ENCODE measurements around the gene ASPG.

ASPG gene

DNA sequence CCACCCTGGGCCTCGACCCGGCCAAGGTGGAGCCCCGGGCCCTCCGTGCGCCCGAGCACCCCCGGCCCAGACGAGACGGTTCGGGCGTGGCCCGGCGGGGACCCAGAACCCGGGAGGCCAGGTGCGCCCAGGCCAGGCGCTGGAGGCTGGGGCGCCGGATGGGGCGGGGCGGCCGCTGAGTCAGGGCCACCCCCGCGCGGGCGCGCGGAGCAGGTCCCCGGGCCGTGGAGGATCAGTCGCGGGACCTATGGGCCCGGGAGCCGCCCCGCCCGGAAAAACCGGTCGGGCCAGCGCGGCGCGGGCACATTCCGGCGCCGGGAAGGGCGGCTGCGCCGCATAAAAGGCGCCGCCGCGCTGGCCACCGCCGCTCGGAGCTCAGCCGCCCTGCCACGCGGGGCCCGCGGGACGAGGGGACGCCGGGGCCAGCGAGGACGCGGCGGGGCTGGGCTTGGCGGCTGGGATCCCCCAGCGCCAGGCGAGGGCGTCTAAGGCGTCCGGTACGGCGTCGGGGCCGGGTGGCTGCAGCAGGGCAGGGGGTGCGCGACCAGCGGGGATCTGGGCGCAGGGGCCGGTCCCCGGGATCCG is 31.3 kb downstream of the ASPG start (continued):
- TF ChIP-seq POU6F1 (CRISPR knock-in tag; IDR thresholded peaks at IDR 0.05; ENCODE audit: borderline replicate concordance, low read depth): no peak

GRCh38 chr14:104117341-104118005 is 32.0 kb downstream of the ASPG start:
- TF ChIP-seq SNAI2 (CRISPR knock-in tag; IDR thresholded peaks at IDR 0.05) (no peak), BACH2 (CRISPR knock-in tag; IDR thresholded peaks at IDR 0.05; ENCODE audit: borderline replicate concordance) (no peak), ZNF565 (CRISPR knock-in tag; conservative IDR thresholded peaks at IDR 0.05; ENCODE audit: low read depth) (no peak), CSDC2 (CRISPR knock-in tag; IDR thresholded peaks at IDR 0.05) (no peak), OSR1 (CRISPR knock-in tag; IDR thresholded peaks at IDR 0.05) (no peak), ZNF70 (CRISPR knock-in tag; IDR thresholded peaks at IDR 0.05) (no peak), GLIS3 (CRISPR knock-in tag; IDR thresholded peaks at IDR 0.05) (no peak), POU6F1 (CRISPR knock-in tag; IDR thresholded peaks at IDR 0.05; ENCODE audit: borderline replicate concordance, low read depth) (no peak), ZFP3 (CRISPR knock-in tag; IDR thresholded peaks at IDR 0.05) (no peak), ISL1 (CRISPR knock-in tag; IDR thresholded peaks at IDR 0.05) (no peak), TCF4 (CRISPR knock-in tag; IDR thresholded peaks at IDR 0.05; ENCODE audit: borderline replicate concordance) (no peak), TOX (CRISPR knock-in tag; IDR thresholded peaks at IDR 0.05; ENCODE audit: borderline replicate concordance) (no peak), ZC3H10 (CRISPR knock-in tag; IDR thresholded peaks at IDR 0.05) (no peak), ESRRG (CRISPR knock-in tag; IDR thresholded peaks at IDR 0.05) (no peak)
- TF ChIP-seq, protein P1, sequence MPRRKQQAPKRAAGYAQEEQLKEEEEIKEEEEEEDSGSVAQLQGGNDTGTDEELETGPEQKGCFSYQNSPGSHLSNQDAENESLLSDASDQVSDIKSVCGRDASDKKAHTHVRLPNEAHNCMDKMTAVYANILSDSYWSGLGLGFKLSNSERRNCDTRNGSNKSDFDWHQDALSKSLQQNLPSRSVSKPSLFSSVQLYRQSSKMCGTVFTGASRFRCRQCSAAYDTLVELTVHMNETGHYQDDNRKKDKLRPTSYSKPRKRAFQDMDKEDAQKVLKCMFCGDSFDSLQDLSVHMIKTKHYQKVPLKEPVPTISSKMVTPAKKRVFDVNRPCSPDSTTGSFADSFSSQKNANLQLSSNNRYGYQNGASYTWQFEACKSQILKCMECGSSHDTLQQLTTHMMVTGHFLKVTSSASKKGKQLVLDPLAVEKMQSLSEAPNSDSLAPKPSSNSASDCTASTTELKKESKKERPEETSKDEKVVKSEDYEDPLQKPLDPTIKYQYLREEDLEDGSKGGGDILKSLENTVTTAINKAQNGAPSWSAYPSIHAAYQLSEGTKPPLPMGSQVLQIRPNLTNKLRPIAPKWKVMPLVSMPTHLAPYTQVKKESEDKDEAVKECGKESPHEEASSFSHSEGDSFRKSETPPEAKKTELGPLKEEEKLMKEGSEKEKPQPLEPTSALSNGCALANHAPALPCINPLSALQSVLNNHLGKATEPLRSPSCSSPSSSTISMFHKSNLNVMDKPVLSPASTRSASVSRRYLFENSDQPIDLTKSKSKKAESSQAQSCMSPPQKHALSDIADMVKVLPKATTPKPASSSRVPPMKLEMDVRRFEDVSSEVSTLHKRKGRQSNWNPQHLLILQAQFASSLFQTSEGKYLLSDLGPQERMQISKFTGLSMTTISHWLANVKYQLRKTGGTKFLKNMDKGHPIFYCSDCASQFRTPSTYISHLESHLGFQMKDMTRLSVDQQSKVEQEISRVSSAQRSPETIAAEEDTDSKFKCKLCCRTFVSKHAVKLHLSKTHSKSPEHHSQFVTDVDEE (CRISPR knock-in tag; IDR thresholded peaks at IDR 0.05): no peak
- TF ChIP-seq, protein P2, sequence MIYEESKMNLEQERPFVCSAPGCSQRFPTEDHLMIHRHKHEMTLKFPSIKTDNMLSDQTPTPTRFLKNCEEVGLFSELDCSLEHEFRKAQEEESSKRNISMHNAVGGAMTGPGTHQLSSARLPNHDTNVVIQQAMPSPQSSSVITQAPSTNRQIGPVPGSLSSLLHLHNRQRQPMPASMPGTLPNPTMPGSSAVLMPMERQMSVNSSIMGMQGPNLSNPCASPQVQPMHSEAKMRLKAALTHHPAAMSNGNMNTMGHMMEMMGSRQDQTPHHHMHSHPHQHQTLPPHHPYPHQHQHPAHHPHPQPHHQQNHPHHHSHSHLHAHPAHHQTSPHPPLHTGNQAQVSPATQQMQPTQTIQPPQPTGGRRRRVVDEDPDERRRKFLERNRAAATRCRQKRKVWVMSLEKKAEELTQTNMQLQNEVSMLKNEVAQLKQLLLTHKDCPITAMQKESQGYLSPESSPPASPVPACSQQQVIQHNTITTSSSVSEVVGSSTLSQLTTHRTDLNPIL (CRISPR knock-in tag; IDR thresholded peaks at IDR 0.05; ENCODE audit: low read depth): no peak
- TF ChIP-seq, protein P3, sequence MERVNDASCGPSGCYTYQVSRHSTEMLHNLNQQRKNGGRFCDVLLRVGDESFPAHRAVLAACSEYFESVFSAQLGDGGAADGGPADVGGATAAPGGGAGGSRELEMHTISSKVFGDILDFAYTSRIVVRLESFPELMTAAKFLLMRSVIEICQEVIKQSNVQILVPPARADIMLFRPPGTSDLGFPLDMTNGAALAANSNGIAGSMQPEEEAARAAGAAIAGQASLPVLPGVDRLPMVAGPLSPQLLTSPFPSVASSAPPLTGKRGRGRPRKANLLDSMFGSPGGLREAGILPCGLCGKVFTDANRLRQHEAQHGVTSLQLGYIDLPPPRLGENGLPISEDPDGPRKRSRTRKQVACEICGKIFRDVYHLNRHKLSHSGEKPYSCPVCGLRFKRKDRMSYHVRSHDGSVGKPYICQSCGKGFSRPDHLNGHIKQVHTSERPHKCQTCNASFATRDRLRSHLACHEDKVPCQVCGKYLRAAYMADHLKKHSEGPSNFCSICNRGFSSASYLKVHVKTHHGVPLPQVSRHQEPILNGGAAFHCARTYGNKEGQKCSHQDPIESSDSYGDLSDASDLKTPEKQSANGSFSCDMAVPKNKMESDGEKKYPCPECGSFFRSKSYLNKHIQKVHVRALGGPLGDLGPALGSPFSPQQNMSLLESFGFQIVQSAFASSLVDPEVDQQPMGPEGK (CRISPR knock-in tag; IDR thresholded peaks at IDR 0.05; ENCODE audit: borderline replicate concordance): no peak
- no peak for ATAC-seq

DNA sequence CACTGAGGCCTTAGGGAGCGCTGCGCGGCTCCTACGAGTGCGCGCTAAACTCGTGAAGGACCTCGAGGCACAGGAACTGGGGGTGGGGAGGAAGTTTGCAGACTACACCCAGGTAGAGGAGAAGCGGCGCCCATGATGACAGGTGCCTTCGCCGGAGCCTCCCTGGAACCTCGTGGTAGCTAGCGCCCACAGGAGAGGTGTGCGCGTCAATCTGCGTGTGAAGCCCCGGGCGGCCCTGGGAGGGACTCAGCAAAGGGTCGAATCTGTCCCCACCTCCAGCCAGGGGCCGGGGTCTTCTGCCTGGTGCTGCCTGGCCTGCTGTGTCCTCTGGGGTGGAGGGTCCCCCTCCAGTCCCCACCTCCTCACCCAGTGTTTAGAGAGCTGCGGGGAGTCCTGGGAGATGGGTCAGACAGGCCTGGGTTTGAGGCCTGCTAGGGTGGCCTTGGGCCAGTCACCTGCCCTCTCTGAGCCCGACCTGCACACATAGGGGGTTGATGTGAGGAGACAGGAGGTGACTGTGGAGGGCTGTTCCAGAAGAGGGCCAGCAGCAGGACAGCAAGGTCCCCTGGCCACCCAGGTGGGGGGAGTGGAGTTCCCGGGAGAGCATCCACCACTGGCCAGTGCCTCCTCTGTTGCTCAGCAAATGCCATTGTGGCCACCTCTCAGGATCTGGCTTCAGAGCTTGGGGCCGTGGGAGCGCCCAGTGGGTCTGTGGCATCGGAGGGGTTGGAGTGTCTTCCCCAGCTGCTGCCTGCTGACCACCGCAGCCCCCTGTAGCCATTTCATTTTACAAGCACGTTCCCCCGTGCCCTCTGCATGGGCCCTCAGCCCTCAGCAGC is 32.7 kb downstream of the ASPG start:
- TF ChIP-seq OSR1 (CRISPR knock-in tag; IDR thresholded peaks at IDR 0.05): no peak
- no peak for TF ChIP-seq CSDC2 (CRISPR knock-in tag; IDR thresholded peaks at IDR 0.05)
- no peak for TF ChIP-seq BACH2 (CRISPR knock-in tag; IDR thresholded peaks at IDR 0.05; ENCODE audit: borderline replicate concordance)
- TF ChIP-seq PPARA (CRISPR knock-in tag; IDR thresholded peaks at IDR 0.05; ENCODE audit: borderline replicate concordance): no peak
- TF ChIP-seq ZC3H10 (CRISPR knock-in tag; IDR thresholded peaks at IDR 0.05): no peak
- no peak for TF ChIP-seq SNAI2 (CRISPR knock-in tag; IDR thresholded peaks at IDR 0.05)
- TF ChIP-seq ARNTL (CRISPR knock-in tag; IDR thresholded peaks at IDR 0.05; ENCODE audit: borderline replicate concordance, low read depth): no peak
- TF ChIP-seq ZNF8 (CRISPR knock-in tag; IDR thresholded peaks at IDR 0.05): no peak
- no peak for TF ChIP-seq ZNF565 (CRISPR knock-in tag; conservative IDR thresholded peaks at IDR 0.05; ENCODE audit: low read depth)
- no peak for TF ChIP-seq GLIS3 (CRISPR knock-in tag; IDR thresholded peaks at IDR 0.05)
- TF ChIP-seq ESRRG (CRISPR knock-in tag; IDR thresholded peaks at IDR 0.05): no peak
- TF ChIP-seq TCF4 (CRISPR knock-in tag; IDR thresholded peaks at IDR 0.05; ENCODE audit: borderline replicate concordance): no peak
- no peak for TF ChIP-seq ZNF70 (CRISPR knock-in tag; IDR thresholded peaks at IDR 0.05)
- TF ChIP-seq, protein P2 (CRISPR knock-in tag; IDR thresholded peaks at IDR 0.05; ENCODE audit: low read depth): no peak
- ATAC-seq: no peak; the same call in 2 of the 3 replicates
